ENCODE measurements around the gene ZNF277.

ZNF277 gene

DNA sequence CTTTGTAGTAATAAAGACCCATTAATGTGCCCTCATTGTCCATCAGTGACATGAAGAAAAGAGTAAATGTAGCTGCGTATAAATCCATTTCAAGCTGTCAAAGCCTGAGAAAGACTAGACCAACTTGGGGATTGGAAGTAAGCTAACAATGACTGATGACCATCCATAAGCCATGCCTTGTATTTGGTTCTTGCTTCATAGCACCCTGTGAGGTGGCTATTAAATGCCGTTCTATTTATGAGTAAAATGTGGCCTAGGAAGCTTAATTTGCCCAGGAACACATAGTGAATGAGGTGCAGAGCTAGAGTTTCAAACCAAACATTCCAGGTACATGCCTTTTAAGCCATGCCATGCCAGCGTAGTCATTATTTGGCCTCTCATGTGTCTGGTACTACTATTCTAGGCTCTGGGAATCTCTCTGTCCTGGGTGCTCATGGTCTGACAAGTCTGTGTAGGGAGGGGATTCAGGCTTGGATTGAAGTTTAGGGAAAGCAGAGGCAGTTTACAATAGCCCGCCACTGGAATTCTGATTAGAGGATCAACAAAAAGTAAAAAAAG, 92.1 kb downstream of the ZNF277 start:
- Mint-ChIP-seq H3K9me3 (no peaks in the 10 kb centered on the region), H3K27me3 (ENCODE audit: low read depth, poor library complexity) (no peaks in the 10 kb centered on the region)

GRCh38 chr7:112300072-112300471, 93.6 kb downstream of the ZNF277 start:
- H3K27ac Mint-ChIP-seq = no peak overlapping the region
- H3K4me1 Mint-ChIP-seq = no peaks in the 10 kb centered on the region
- H3K27me3 Mint-ChIP-seq (ENCODE audit: low read depth, poor library complexity) = no peaks in the 10 kb centered on the region
- TF ChIP-seq, protein P1, sequence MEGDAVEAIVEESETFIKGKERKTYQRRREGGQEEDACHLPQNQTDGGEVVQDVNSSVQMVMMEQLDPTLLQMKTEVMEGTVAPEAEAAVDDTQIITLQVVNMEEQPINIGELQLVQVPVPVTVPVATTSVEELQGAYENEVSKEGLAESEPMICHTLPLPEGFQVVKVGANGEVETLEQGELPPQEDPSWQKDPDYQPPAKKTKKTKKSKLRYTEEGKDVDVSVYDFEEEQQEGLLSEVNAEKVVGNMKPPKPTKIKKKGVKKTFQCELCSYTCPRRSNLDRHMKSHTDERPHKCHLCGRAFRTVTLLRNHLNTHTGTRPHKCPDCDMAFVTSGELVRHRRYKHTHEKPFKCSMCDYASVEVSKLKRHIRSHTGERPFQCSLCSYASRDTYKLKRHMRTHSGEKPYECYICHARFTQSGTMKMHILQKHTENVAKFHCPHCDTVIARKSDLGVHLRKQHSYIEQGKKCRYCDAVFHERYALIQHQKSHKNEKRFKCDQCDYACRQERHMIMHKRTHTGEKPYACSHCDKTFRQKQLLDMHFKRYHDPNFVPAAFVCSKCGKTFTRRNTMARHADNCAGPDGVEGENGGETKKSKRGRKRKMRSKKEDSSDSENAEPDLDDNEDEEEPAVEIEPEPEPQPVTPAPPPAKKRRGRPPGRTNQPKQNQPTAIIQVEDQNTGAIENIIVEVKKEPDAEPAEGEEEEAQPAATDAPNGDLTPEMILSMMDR (IDR thresholded peaks at IDR 0.05) = no peak
- peaks cover 7% of the 10 kb centered on the region for H3K36me3 Mint-ChIP-seq (ENCODE audit: low read depth)
- no peak overlapping the region for H3K4me3 Mint-ChIP-seq
- no peak for DNase-seq
- no peaks in the 10 kb centered on the region for H3K9me3 Mint-ChIP-seq

More for the DNA sequence above, 92.1 kb downstream of the ZNF277 start:
- Mint-ChIP-seq H3K4me3 (no peak overlapping the region), H3K4me1 (no peaks in the 10 kb centered on the region), H3K27ac (no peak overlapping the region), H3K36me3 (ENCODE audit: low read depth) (peaks cover 7% of the 10 kb centered on the region)
- no peak for DNase-seq
- TF ChIP-seq, protein P1 (IDR thresholded peaks at IDR 0.05) = no peak

GRCh38 chr7:112300831-112301407, 94.4 kb downstream of the ZNF277 start:
- Mint-ChIP-seq H3K27me3 (ENCODE audit: low read depth, poor library complexity) (no peaks in the 10 kb centered on the region), H3K4me3 (no peak overlapping the region), H3K27ac (no peak overlapping the region), H3K36me3 (ENCODE audit: low read depth) (peaks cover 7% of the 10 kb centered on the region), H3K4me1 (no peaks in the 10 kb centered on the region), H3K9me3 (no peaks in the 10 kb centered on the region)
- TF ChIP-seq, protein P1 (IDR thresholded peaks at IDR 0.05) = no peak
- DNase-seq = no peak

DNA sequence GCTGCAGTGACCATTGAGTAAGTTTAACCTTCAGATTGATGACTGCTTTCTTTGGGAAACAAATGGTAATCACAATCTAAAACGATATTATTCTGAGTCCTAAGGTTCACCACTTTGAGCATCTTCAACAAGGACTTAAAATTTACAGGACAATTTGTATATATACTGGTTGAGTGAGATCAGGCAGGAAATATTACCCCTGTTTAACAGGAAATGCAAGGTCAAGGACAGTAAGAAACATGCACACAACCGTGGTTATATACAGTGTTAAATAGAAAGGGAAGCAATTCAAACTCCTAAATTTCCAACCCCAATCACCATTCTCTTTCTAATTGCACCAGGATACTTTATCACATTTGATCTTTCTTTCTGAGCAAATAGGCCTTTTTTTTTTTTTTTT, 96.1 kb downstream of the ZNF277 start:
- Mint-ChIP-seq H3K4me3 (no peak overlapping the region), H3K36me3 (ENCODE audit: low read depth) (peaks cover 8% of the 10 kb centered on the region), H3K4me1 (no peaks in the 10 kb centered on the region), H3K27ac (no peak overlapping the region), H3K27me3 (ENCODE audit: low read depth, poor library complexity) (no peaks in the 10 kb centered on the region), H3K9me3 (no peaks in the 10 kb centered on the region)
- DNase-seq = no peak
- TF ChIP-seq, protein P1 (IDR thresholded peaks at IDR 0.05) = no peak

DNA sequence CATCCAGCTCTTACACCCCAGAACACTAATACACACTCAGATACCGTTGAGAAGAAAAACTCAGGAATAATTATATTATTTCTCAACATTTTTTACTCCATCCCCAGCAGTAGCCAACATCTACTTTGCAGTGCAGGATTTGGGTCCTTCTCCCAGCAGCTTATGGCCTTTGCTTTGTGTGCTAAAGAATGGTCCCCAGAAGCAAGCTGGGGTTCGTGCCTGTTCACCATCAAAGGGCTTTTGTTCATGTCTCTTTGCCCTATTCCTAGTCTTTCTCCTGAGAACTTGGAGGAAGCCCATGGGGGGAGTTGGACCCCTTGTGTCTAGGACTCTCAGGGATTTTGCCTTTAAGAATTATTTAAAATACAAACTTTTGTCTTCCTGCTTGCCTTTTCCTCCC, 100.4 kb downstream of the ZNF277 start:
- TF ChIP-seq, protein P1 (IDR thresholded peaks at IDR 0.05) = no peak
- Mint-ChIP-seq H3K27ac (no peak overlapping the region), H3K4me1 (no peaks in the 10 kb centered on the region), H3K9me3 (peaks cover 16% of the 10 kb centered on the region), H3K4me3 (no peak overlapping the region), H3K27me3 (ENCODE audit: low read depth, poor library complexity) (no peaks in the 10 kb centered on the region), H3K36me3 (ENCODE audit: low read depth) (peaks cover 32% of the 10 kb centered on the region)
- DNase-seq = no peak

- DNase-seq = no peak
- H3K4me3 Mint-ChIP-seq = no peak overlapping the region
- TF ChIP-seq, protein P1 (IDR thresholded peaks at IDR 0.05) = no peak
- peaks cover 32% of the 10 kb centered on the region for H3K36me3 Mint-ChIP-seq (ENCODE audit: low read depth)
- no peaks in the 10 kb centered on the region for H3K27me3 Mint-ChIP-seq (ENCODE audit: low read depth, poor library complexity)
- no peaks in the 10 kb centered on the region for H3K4me1 Mint-ChIP-seq
- no peak overlapping the region for H3K27ac Mint-ChIP-seq
- H3K9me3 Mint-ChIP-seq = peaks cover 16% of the 10 kb centered on the region
Observed at GRCh38 chr7:112307506-112307905, 101.0 kb downstream of the ZNF277 start.
